Testis (tissue), 3 donors: Measurements from ENCODE around the gene PROSER2. TPM values are rescaled to one million over a fixed set of nuclear protein-coding genes. Genes with fewer than 3 reads are reported as not detected.

ENCODE experiments used
- DNase-seq: peaks from one replicate; pipeline ENCODE4 v3.0.0-alpha.2; 2019
- H3K27ac ChIP-seq, 2 donors: fragments of 200-600 bp; sonication (generic); one replicate each; pipeline ENCODE4 v1.5.1; 2019
- H3K27me3 ChIP-seq: fragments of 200-600 bp; sonication (generic); one replicate; pipeline ENCODE4 v1.5.1; 2019
- H3K36me3 ChIP-seq: fragments of 200-600 bp; sonication (generic); one replicate; pipeline ENCODE4 v1.5.1; 2017; ENCODE audit warnings: low read depth; ENCODE audit errors: missing control alignments
- H3K4me1 ChIP-seq: fragments of 200-600 bp; sonication (generic); one replicate; pipeline ENCODE4 v1.5.1; 2019
- H3K4me3 ChIP-seq, 2 donors: fragments of 200-600 bp; sonication (generic); one replicate each; pipeline ENCODE4 v1.5.1; 2017 to 2019
- H3K9me3 ChIP-seq: fragments of 200-600 bp; sonication (generic); one replicate; pipeline ENCODE4 v1.5.1; 2017
- CTCF ChIP-seq, 3 experiments: fragments of 450-650 bp in 2 of 3; fragments of 200-600 bp in 1 of 3; sonication (generic) in 1 of 3; IDR thresholded peaks; one replicate each; pipeline ENCODE4 v1.5.1; 2016 to 2019; ENCODE audit warnings: antibody characterized with exemption in 3 of 3, mild to moderate bottlenecking in 2 of 3, moderate library complexity in 1 of 3
- POLR2A ChIP-seq: fragments of 450-650 bp; IDR thresholded peaks from one replicate; pipeline ENCODE4 v1.6.1; 2017; ENCODE audit warnings: antibody characterized with exemption, mild to moderate bottlenecking, moderate library complexity
- WGBS, 2 donors: methylation state at CpG; one replicate each; pipeline ENCODE4 v1.1.5; 2018; 5-methylcytosine and 5-hydroxymethylcytosine counted together
- intact Hi-C: fragments of 100-400 bp; cut with DNase I; formaldehyde crosslinking; loops from one replicate; pipeline ENCODE4 v1.15.1; 2023; ENCODE audit warnings: low total_unique reads
- polyA plus RNA-seq: library from polyadenylated mRNA; stranded (reverse); fragments of 350-450 nt; fragmentation: Illumina TruSeq; extraction: RNeasy Lipid Tissue Mini Kit (QIAGEN cat#74804); gene quantifications from one replicate; pipeline ENCODE4 v1.2.3, GENCODE V29; 2014; ENCODE audit warnings: low read depth, low replicate concordance; ENCODE audit not compliant: insufficient read depth
- total RNA-seq, 2 donors: library from RNA; depleted of rRNA; stranded (reverse); fragments of >200 nt; gene quantifications; one replicate each; pipeline ENCODE4 v1.2.3, GENCODE V29; 2016

The PROSER2 gene
- total and polyA plus RNA-seq, 3 donors from 2014 or later: 7.8 to 21.4 (median 15.6) TPM

DNA sequence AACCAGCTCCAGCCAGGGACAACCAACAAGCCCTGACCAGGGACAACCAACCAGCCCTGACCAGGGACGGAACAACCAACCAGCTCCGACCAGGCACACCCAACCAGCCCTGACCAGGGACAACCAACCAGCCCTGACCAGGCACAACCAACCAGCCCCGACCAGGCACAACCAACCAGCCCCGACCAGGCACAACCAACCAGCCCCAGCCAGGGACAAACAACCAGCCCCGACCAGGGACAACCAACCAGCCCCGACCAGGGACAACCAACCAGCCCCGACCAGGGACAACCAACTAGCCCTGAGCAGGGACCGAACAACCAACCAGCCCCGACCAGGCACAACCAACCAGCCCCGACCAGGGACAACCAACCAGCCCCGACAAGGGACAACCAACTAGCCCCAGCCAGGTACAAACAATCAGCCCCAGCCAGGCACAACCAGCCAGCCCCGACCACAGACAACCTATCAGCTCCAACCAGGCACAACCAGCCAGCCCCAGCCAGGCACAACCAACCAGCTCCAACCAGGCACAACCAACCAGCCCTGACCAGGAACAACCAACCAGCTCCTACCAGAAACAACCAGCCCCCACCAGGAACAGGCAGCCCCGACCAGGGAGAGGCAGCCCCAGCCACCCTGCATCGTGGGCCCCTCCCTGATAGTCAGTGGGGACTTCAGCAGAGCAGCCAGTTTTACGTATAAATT lies 56.4 kb downstream of the PROSER2 start:
- WGBS, 2 donors: 73 to 83% methylated on average over 7 to 14 of the region's 15 CpGs
- Histone ChIP-seq H3K27me3 (no peaks in the 10 kb centered on the region), H3K27ac (no peak overlapping the region)

GRCh38 chr10:11880151-11881029 lies 57.2 kb downstream of the PROSER2 start:
- intact Hi-C loops: no loop called here
- H3K27ac ChIP-seq: no peak overlapping the region
- H3K4me3 ChIP-seq: no peak overlapping the region
- peaks cover 11% of the 10 kb centered on the region for H3K4me1 ChIP-seq
- no peaks in the 10 kb centered on the region for H3K36me3 ChIP-seq
- TF ChIP-seq POLR2A: no peak
- TF ChIP-seq CTCF (IDR thresholded peaks at IDR 0.05): no peak
- 89 to 94% methylated on average over 19 to 32 of the region's 32 CpGs for WGBS, 2 donors
- no peaks in the 10 kb centered on the region for H3K9me3 ChIP-seq
- DNase-seq: no peak
- no peaks in the 10 kb centered on the region for H3K27me3 ChIP-seq

More for the DNA sequence above, 56.4 kb downstream of the PROSER2 start:
- Histone ChIP-seq H3K4me1 (peaks cover 20% of the 10 kb centered on the region), H3K36me3 (no peaks in the 10 kb centered on the region), H3K4me3 (no peak overlapping the region), H3K9me3 (no peaks in the 10 kb centered on the region)
- intact Hi-C loops: no loop called here
- no peak for TF ChIP-seq POLR2A
- TF ChIP-seq CTCF (IDR thresholded peaks at IDR 0.05): no peak
- no peak for DNase-seq

GRCh38 chr10:11881030-11881476 lies 57.9 kb downstream of the PROSER2 start:
- TF ChIP-seq POLR2A (no peak), CTCF (IDR thresholded peaks at IDR 0.05) (no peak)
- Histone ChIP-seq H3K27ac (no peak overlapping the region), H3K4me3 (no peak overlapping the region), H3K27me3 (no peaks in the 10 kb centered on the region), H3K4me1 (peaks cover 4% of the 10 kb centered on the region), H3K9me3 (no peaks in the 10 kb centered on the region), H3K36me3 (no peaks in the 10 kb centered on the region)
- 78 to 83% methylated on average over 6 to 11 of the region's 11 CpGs for WGBS, 2 donors
- DNase-seq: no peak
- intact Hi-C loops: no loop called here

DNA sequence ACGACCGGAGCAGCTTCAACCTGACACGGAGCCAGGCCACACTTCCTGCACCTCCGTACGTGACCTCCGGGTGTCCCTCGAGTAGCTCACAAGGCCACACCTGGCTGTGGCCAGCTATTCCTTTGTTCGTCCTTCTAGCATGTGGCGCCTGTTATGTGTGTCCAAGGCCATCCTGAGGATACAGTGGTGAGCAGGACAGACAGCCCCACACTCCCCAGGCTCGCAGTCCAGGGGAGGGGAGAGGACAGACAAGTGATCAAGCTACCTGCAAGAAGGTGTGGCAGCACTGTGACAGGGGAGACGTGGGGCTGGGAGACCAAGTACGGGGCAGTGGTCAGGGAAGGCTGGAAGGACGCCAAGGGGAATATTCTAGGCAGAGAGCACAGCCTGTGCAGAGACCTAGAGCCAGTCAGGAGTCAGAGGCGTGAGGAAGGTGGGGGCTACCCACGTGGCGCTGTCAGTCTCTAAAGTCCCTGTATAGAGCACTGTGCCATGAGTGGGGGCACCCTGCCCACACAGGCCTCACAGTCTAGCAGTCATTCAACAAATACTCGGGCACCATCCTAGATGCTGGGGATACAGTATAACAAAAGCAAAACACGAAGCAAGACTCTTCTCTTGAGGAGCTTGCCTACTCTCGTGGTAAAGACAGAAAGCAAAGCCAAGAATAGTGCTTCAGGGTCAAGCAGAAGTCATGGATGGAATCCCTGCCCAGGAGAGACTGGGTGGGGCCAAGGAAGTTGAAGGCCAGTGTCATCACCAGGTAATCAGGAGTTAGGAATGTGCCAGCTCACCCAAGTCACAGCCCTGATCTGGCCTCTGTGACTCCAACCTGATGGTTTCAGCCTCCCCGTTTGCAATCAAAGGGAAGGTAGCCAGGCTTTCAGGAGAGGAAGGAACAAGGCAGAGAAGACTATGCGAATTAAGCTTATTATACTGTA lies 58.6 kb downstream of the PROSER2 start:
- H3K27ac ChIP-seq: no peak overlapping the region
- H3K4me1 ChIP-seq: peaks cover 7% of the 10 kb centered on the region
- DNase-seq: no peak
- no peaks in the 10 kb centered on the region for H3K27me3 ChIP-seq
- H3K4me3 ChIP-seq: no peak overlapping the region
- TF ChIP-seq CTCF (IDR thresholded peaks at IDR 0.05) (no peak), POLR2A (no peak)
- H3K9me3 ChIP-seq: no peaks in the 10 kb centered on the region
- 67 to 74% methylated on average over 16 to 21 of the region's 21 CpGs for WGBS, 2 donors
- intact Hi-C loops: no loop called here
- H3K36me3 ChIP-seq: no peaks in the 10 kb centered on the region
